Activated naive CD4-positive, alpha-beta T cell treated with anti-CD3 and anti-CD28 coated beads for 36 hours (primary cell): ENCODE measurements around the gene CFAP126. TPM values are rescaled to one million over a fixed set of nuclear protein-coding genes. Genes with fewer than 3 reads are reported as not detected.
"Not testable (repeated sequence)": the region's sequence is repeated elsewhere in the genome, so short reads cannot be mapped to it uniquely, and the experiment has no call there.

Experiments
- CTCF ChIA-PET: fragments of 350-600 bp; sonication (Branson Sonifier 250); formaldehyde crosslinking; loops from one replicate; lab custom pipeline; 2021; ENCODE audit warnings: antibody characterized with exemption; lab: Charles Lee
- DNase-seq: peaks from one replicate; pipeline ENCODE4 v3.0.0-alpha.2; 2020
- H3K27ac Mint-ChIP-seq: one replicate; pipeline ENCODE4 v1.8.0; 2021; ENCODE audit warnings: mild to moderate bottlenecking, mixed read lengths
- H3K27me3 Mint-ChIP-seq: one replicate; pipeline ENCODE4 v1.8.0; 2021; ENCODE audit warnings: low read depth, mixed read lengths
- H3K36me3 Mint-ChIP-seq: one replicate; pipeline ENCODE4 v1.8.0; 2021; ENCODE audit warnings: low read depth, mixed read lengths
- H3K4me1 Mint-ChIP-seq: one replicate; pipeline ENCODE4 v1.8.0; 2021; ENCODE audit warnings: low read depth, mixed read lengths
- H3K4me3 Mint-ChIP-seq: one replicate; pipeline ENCODE4 v1.8.0; 2021; ENCODE audit warnings: mild to moderate bottlenecking, moderate library complexity, mixed read lengths
- H3K9me3 Mint-ChIP-seq: one replicate; pipeline ENCODE4 v1.8.0; 2021; ENCODE audit warnings: mixed read lengths
- intact Hi-C: fragments of 100-400 bp; cut with micrococcal nuclease; formaldehyde crosslinking; loops from one replicate; pipeline ENCODE4 v1.15.1; 2023
- total RNA-seq, 2 experiments: library from RNA; stranded (reverse); gene quantifications; one replicate each; pipeline ENCODE4 v1.2.3, GENCODE V29; 2021

CFAP126 gene, protein sequence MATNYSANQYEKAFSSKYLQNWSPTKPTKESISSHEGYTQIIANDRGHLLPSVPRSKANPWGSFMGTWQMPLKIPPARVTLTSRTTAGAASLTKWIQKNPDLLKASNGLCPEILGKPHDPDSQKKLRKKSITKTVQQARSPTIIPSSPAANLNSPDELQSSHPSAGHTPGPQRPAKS
- total RNA-seq: not detected

DNA sequence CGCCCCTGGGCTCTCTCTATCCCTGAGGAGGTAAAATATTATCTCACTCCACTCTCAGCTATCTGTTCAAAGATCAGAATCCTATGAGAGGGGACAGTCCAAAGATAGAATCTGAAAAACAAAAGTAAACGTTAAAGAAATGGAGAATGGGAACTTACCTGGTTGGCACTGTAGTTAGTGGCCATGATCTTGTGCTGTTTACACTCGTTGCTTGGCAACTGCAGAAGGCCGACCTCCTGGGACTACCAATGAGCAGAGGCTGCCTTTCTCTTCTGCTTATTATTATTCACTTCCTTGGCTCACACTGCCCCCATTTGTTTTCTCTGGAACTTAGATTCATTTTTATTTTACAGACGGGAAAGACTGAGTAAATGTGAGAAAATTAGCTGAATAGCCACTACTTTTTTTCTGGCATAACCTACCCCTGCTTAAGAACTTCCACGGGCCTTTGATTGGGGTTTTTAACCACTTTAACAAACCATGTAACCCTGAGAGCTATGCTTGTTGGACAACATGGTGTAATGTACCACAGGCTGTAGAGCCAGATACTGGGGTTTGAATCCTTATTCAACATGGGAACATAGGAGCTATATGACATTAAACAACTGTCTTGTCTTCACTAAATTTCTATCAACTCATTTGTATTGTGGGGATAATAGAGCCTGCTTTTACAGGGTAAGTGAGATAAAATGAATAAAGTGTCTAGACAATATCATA, at the start of gene CFAP126:
Gene CFAP126 (minus strand): TSS at position 193 of the 717 bp plus-strand sequence. CDS start 8 bp downstream, at position 185.
- Mint-ChIP-seq H3K4me1 (peaks cover 12% of the 10 kb centered on the region), H3K27ac (no peak within 1 kb of the TSS), H3K36me3 (peaks cover 9% of the 10 kb centered on the region), H3K9me3 (no peaks in the 10 kb centered on the region), H3K4me3 (no peak within 1 kb of the TSS), H3K27me3 (no peaks in the 10 kb centered on the region)
- intact Hi-C loops: loop anchor here (5.0 kb wide), 1 partner anchor 141 kb away; the partner anchor contains the start of gene TOMM40L
- CTCF ChIA-PET: interaction anchor here (0.5 to 5.2 kb wide), 8 partner anchors 14 to 845 kb away, joined by 3 to 28 read pairs (median 4); partner anchors contain the start of genes SLAMF6 and TOMM40L
- DNase-seq: peak; percentile 61

DNA sequence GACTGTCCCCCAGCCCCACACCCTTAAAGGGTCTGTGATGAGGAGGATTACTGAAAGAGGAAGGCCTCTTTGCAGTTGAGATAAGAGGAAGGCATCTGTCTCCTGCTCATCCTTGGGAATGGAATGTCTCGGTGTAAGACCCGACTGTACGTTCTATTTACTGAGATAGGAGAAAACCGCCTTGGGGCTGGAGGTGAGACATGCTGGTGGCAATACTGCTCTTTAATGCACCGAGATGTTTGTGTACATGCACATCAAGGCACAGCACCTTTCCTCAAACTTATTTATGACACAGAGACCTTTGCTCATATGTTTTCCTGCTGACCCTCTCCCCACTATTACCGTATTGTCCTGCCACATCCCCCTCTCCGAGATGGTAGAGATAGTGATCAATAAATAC, 45.4 kb upstream of the CFAP126 start:
- not testable (repeated sequence) for H3K4me3 Mint-ChIP-seq

DNA sequence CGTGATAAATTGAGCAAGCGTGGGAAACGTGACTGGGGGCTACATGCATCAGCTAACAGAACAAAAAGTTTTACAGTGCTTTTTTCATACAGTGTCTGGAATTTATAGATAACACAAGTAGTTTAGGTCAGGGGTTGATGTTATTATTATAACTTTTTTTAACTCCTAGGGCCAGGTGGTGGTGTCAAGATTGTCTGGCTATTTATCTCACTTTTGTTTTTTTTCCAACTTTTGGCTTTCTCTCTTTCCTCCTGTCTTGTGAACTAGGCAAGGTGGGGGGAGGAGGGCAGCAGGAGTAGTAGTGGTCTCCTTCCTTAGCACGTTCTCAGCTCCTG, 42.9 kb upstream of the CFAP126 start:
- H3K27me3 Mint-ChIP-seq, H3K4me3 Mint-ChIP-seq, H3K9me3 Mint-ChIP-seq, DNase-seq, H3K36me3 Mint-ChIP-seq: not testable (repeated sequence)
- intact Hi-C loops: loop anchor here (2.0 kb wide), 1 partner anchor 14 kb away; no protein-coding TSS in a partner anchor
- Mint-ChIP-seq H3K4me1 (peaks cover 23% of the 10 kb centered on the region), H3K27ac (peak overlapping the region; percentile 79)
- CTCF ChIA-PET: interaction anchor here (1.1 kb wide), 1 partner anchor 29 kb away, joined by 3 read pairs; no protein-coding TSS in a partner anchor

More for the DNA sequence above, 45.4 kb upstream of the CFAP126 start:
- H3K9me3 Mint-ChIP-seq, intact Hi-C loops, DNase-seq, CTCF ChIA-PET, H3K27me3 Mint-ChIP-seq, H3K27ac Mint-ChIP-seq, H3K36me3 Mint-ChIP-seq: not testable (repeated sequence)
- peaks cover 23% of the 10 kb centered on the region for H3K4me1 Mint-ChIP-seq

DNA sequence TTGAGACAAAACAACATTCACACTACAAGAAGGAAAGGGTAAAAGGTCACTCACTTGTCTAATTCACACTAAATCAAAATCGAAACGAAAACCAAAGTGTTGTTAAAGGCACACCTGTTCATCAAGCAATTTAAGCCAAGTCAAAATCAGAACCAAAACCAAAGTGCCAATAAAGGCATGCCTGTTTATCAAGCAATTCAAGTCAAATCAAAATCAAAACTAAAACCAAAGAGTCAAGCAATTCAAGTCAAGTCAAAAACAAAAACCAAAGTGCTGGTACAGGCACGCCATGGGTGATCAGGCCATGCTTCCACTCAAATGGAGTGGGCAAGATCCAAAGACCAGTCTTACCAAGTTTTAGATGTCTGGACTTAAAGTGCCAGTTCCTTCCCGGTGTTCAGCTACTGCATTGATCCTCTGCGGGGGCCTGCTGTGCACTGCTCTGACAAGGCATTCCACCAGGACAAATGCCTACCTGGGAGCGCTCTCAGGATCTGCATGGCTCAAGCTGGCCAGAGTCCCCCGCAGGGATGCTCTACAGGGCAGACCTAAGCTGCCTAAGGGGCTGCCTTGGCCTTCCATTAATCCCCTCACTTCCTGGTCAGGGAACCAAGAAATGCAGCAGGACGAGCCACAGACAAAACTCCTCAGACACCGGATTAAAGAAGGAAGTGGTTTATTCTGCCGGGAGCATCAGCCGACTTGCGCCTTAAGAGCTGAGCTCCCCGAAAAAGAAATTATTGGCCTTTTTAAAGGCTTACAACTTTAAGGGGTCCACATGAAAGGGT, 42.4 kb upstream of the CFAP126 start:
- peaks cover 23% of the 10 kb centered on the region for H3K4me1 Mint-ChIP-seq
- DNase-seq: peak; percentile 53
- not testable (repeated sequence) for H3K9me3 Mint-ChIP-seq, H3K36me3 Mint-ChIP-seq, H3K27me3 Mint-ChIP-seq
- intact Hi-C loops: loop anchor here (1.0 to 2.0 kb wide), 2 partner anchors 10 to 15 kb away; no protein-coding TSS in a partner anchor
- CTCF ChIA-PET: interaction anchor here (1.1 to 1.7 kb wide), 2 partner anchors 10 to 29 kb away, joined by 3 to 9 read pairs; no protein-coding TSS in a partner anchor
- H3K27ac Mint-ChIP-seq: peak overlapping the region; percentile 79
- H3K4me3 Mint-ChIP-seq: peak overlapping the region; percentile 5

DNA sequence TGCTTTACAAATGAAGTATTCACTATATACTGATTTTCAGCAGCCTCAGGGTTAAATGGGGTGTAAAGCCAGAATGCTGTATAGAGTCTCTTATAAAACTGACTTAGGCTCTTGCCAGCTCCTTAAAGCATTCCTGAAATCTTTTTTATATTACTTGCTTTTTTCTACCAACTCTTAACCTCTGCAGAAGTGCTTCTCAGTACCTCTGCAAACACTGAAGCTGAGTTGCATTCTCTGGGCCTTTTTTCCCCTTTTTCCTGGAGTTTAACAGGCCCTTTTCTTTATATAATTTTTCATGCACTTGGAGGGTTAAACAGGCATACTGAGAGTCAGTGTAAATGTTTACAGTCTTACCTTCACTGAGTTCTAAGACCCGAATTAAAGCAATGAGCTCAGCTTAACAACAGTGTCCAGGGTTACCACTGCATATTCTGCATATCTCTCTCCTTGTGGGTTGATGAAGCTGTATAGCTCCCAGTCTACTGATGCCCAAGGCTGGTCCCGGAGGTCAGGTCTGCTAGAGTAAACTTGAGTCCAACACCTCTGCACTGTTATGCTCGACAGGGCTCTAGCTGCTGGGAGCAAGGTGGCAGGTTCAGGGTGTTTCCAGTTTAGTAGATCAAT, 40.9 kb upstream of the CFAP126 start:
- Mint-ChIP-seq H3K36me3 (peaks cover 1% of the 10 kb centered on the region), H3K9me3 (no peaks in the 10 kb centered on the region), H3K27ac (no peak overlapping the region), H3K4me3 (no peak overlapping the region), H3K4me1 (peaks cover 30% of the 10 kb centered on the region), H3K27me3 (peaks cover 3% of the 10 kb centered on the region)
- CTCF ChIA-PET: interaction anchor here (1.7 kb wide), 1 partner anchor 8 kb away, joined by 9 read pairs; no protein-coding TSS in a partner anchor
- intact Hi-C loops: loop anchor here (1.0 kb wide), 1 partner anchor 8 kb away; no protein-coding TSS in a partner anchor
- DNase-seq: no peak

DNA sequence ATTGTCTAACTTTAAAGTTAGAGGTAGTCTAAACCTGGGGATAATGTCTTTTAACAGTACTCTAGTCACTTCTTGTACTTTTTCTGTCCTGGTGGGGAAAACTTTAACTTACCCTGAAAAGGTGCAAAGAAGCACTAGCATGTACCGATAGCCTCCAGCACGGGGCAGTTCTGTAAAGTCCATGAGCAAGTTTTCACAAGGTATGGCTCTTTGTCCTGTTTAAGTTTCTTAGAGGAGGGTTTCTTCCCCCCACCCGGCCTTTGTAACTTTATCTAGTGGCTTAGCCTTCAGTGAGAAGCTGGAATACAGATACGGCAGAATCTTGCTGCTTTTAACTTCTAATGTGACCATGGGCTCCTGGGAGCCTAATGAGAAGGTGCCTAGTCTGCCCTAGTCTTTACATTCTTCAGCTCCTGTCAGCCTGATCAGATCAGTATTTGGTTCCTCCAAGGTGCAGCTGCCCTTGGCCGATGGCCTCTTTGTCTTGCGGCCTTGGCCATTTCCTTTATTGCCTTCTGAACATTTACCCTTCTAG, 39.8 kb upstream of the CFAP126 start:
- Mint-ChIP-seq H3K4me1 (peaks cover 33% of the 10 kb centered on the region), H3K27me3 (peaks cover 3% of the 10 kb centered on the region), H3K4me3 (no peak overlapping the region), H3K36me3 (peaks cover 1% of the 10 kb centered on the region), H3K27ac (no peak overlapping the region), H3K9me3 (no peaks in the 10 kb centered on the region)
- CTCF ChIA-PET: no interaction called here
- intact Hi-C loops: no loop called here
- DNase-seq: no peak

DNA sequence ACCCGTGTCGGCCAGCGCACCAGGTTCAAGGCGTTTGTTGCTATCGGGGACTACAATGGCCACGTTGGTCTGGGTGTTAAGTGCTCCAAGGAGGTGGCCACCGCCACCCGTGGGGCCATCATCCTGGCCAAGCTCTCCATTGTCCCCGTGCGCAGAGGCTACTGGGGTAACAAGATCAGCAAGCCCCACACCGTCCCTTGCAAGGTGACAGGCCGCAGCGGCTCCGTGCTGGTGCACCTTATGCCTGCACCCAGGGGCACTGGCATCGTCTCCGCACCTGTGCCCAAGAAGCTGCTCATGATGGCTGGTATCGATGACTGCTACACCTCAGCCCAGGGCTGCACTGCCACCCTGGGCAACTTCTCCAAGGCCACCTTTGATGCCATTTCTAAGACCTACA, 38.9 kb upstream of the CFAP126 start:
- H3K4me1 Mint-ChIP-seq: peaks cover 33% of the 10 kb centered on the region
- H3K4me3 Mint-ChIP-seq, DNase-seq, H3K36me3 Mint-ChIP-seq, CTCF ChIA-PET, intact Hi-C loops, H3K27ac Mint-ChIP-seq, H3K9me3 Mint-ChIP-seq, H3K27me3 Mint-ChIP-seq: not testable (repeated sequence)

DNA sequence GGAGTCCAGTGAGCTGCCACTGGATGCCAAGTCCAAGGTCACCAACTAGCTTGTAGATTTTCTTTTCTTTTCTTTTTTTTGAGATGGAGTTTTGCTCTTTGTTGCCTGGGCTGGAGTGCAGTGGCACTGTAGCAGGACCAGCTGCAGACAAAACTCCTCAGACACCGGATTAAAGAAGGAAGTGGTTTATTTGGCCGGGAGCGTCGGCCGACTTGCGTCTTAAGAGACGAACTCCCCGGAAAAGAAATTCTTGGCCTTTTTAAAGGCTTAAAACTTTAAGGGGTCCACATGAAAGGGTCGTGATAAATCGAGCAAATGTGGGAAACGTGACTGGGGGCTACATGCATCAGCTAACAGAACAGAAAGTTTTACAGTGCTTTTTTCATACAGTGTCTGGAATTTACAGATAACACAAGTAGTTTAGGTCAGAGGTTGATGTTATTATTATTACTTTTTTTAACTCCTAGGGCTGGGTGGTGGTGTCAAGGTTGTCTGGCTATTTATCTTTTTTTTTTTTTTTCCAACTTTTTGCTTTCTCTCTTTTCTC, 36.4 kb upstream of the CFAP126 start:
- Mint-ChIP-seq H3K9me3 (no peaks in the 10 kb centered on the region), H3K27me3 (peaks cover 6% of the 10 kb centered on the region), H3K4me1 (peaks cover 23% of the 10 kb centered on the region), H3K36me3 (peaks cover 6% of the 10 kb centered on the region), H3K4me3 (no peak overlapping the region), H3K27ac (no peak overlapping the region)
- no peak for DNase-seq
- CTCF ChIA-PET: interaction anchor here (0.6 kb wide), 1 partner anchor 335 kb away, joined by 3 read pairs; no protein-coding TSS in a partner anchor
- intact Hi-C loops: no loop called here

DNA sequence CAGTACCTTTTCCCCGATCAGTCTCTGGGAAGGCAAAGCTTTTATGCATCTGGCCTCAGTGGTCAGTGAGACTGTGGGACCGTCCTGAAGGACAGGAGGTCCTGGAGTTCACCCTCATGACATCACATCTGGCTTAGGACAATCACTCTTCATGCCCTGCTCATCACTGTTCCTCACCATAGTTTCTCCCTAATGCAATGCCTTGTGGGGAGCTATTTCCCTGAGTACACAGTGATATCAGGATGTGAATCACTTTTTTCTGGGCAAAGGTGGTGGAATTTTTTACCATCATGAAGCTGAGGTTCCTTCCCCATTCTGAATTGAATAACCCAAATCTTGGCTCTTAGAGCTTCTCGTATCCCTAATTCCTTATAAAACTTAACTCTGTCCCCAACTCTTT, 34.8 kb upstream of the CFAP126 start:
- Mint-ChIP-seq H3K9me3 (no peaks in the 10 kb centered on the region), H3K36me3 (peaks cover 7% of the 10 kb centered on the region), H3K27ac (peak overlapping the region; percentile 26), H3K4me3 (no peak overlapping the region), H3K4me1 (peaks cover 25% of the 10 kb centered on the region), H3K27me3 (peaks cover 6% of the 10 kb centered on the region)
- intact Hi-C loops: no loop called here
- CTCF ChIA-PET: interaction anchor here (1.4 kb wide), 1 partner anchor 37 kb away, joined by 3 read pairs; no protein-coding TSS in a partner anchor
- no peak for DNase-seq

DNA sequence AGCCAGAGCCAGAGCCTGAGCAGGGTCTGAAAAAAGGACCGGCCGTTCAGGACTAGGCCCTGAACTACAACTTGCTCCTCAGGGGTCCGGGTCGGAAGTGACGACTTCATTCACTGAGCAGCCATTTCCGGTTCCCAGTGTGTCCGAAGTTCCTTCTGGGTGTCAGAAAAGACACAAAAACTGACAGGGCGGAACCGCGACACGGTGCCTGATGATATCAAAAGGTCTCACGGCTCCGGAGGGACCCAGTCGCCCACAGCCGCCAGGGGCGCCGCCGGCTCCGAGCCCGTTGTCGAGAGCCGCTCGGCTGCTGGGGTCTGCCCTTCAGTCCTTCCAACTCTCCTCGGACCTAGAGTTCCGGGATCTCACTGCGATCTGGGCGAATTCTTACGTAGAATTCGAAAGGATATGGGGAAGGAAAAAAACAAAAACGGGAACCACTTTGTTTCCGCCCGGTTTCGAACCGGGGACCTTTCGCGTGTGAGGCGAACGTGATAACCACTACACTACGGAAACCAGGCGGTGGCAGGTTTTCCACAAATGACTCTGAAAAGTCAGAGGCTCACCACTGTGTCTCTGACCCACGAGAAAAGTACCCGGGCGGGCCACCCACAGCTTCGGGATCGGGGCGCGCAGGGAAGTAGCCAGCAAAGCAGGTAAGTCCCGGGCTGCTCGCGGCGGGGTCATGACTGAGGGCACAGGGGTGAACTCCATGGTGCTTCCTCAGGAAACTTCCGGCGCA, 31.8 kb upstream of the CFAP126 start:
- no peaks in the 10 kb centered on the region for H3K9me3 Mint-ChIP-seq
- intact Hi-C loops: loop anchor here (1.0 to 10.0 kb wide), 5 partner anchors 9 to 345 kb away; partner anchors contain the start of gene DUSP12
- CTCF ChIA-PET: interaction anchor here (1.0 to 1.7 kb wide), 3 partner anchors 9 to 21 kb away, joined by 3 to 9 read pairs (median 4); no protein-coding TSS in a partner anchor
- H3K4me3 Mint-ChIP-seq: peak overlapping the region; percentile 96
- peak overlapping the region; percentile 100 for H3K27ac Mint-ChIP-seq
- peaks cover 25% of the 10 kb centered on the region for H3K4me1 Mint-ChIP-seq
- peaks cover 7% of the 10 kb centered on the region for H3K36me3 Mint-ChIP-seq
- H3K27me3 Mint-ChIP-seq: peaks cover 6% of the 10 kb centered on the region
- peak; percentile 94 for DNase-seq
